HG03103 (cell line): ENCODE data around the gene ACP1.

Experiments
- ATAC-seq: cut with Tn5 transposase; IDR thresholded peaks from one replicate; pipeline ENCODE4 v1.9.1; 2021; ENCODE audit warnings: low read depth; ENCODE audit not compliant: unreplicated experiment

ACP1 gene

DNA sequence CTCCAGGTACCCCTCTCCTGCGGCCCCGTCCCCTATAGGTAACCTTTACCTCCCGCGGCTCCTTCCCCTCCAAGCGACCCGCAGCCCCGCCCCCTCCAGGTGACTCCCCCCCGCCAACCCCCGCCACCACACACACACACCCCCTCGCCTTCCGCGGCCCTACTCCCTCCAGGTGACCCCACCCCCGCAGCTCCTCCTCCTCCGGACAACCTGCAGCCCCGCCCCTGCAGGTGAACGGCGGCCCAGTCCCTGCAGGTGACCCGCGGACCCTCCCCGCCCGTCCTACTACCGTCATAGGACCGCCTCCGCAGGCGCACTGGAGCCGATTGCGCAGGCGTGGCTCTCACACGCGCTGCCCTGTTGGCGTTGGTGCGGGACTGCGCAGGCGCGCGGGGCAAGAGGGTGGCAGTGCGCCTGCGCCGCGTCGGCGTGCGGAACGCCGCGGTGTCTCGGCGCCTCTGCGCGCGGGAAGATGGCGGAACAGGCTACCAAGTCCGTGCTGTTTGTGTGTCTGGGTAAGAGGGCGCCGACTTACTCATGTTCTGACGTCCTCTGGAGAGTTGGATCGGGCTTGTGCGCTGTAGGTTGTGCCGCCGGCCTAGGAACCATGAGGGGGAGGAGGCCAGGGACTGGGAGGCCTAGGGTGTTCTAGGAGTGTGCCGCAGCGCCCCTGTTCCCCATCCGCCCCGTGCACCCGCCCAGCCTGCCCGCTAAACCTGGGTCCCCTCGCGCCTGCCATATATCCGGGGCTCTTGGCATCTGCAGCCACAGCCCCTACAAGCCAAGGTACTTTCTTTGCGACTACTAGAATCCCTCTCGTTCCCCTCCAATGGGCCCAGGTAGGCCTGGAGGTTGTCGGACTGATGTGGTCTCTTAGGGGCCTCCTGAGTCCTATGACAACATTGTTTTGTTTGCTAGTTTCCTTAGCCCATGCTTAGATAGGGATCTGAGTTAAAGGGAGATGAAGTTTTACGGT lies at the start of gene ACP1:
Gene ACP1, plus strand, starts transcription at position 455 of the 976 bp plus-strand sequence. Its CDS starts 18 bp downstream, at position 473.
- ATAC-seq, result peak; percentile 82

DNA sequence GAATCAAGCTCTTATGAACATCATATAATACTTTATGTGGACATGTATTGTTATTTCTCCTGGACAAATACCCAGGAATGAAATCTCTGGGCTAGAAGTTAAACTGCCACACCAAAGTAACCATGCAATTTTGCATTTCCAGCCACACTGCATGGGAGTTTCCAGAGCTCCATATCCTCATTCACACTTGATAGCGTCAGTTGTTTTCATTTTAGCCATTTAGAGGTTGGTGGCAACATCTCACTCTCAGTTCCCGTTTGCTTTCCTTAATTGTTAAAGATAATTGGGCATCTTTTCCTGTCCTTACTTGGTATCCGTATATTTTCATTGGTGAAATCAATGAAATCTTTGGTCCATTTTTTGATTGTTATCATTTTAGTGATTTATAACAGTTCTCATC lies 48.7 kb upstream of the ACP1 start:
- ATAC-seq, result no peak

DNA sequence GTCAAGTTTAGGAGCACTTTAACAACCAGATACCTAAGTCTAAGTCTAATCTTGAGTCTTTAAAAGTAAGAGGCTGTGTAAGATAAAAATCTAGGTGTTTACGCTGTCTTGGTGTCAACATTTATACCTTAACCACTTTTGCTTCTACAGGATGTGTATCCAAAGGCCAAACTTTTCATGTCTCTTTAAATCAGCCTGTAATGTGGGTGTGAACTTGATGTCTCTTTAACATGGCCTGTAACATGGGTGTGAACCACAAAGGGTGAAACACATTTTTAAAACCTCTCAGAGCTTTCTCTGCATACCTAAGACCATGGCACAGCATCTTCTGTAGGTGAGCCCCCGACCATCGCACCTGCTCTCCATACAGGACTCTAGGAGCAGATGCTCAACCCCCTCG lies 41.3 kb upstream of the ACP1 start:
- no peak for ATAC-seq

DNA sequence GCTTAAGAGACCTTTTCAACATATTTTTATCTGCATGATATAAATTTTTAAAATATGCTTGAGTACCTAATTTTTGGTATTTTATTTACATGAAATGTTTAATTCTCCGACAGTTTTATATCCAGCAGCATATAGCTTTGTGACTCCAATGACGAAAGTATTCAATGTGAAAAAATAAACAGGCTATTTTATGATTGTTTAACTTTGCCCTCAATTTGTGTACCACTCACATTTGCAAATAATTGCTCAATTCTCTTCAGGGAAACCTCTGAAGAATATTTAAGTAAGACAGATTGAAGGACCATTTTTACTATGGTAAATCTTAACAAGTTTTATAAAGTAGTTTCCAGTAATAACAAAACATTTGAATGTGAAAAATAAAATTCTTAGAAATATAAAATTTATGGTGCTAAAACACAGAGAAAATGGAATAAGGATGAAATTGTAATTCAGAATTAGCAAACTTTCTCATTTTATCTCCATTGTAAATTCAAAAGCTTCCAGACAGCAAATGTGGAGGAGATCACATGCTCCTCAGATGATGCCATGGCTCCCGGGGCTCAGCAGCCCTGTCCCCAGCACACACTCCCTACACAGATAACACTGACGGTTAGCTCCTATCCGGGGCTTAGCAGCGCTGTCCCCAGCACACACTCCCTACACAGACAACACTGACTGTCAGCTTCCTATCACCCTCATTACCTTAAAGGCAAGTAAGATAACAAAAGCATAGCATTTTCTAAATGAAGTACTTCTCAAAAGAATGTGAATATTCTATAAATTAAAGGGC lies 40.6 kb upstream of the ACP1 start:
- no peak for ATAC-seq

- ATAC-seq, result no peak
Observed at GRCh38 chr2:228115-228514, 36.6 kb upstream of the ACP1 start.

DNA sequence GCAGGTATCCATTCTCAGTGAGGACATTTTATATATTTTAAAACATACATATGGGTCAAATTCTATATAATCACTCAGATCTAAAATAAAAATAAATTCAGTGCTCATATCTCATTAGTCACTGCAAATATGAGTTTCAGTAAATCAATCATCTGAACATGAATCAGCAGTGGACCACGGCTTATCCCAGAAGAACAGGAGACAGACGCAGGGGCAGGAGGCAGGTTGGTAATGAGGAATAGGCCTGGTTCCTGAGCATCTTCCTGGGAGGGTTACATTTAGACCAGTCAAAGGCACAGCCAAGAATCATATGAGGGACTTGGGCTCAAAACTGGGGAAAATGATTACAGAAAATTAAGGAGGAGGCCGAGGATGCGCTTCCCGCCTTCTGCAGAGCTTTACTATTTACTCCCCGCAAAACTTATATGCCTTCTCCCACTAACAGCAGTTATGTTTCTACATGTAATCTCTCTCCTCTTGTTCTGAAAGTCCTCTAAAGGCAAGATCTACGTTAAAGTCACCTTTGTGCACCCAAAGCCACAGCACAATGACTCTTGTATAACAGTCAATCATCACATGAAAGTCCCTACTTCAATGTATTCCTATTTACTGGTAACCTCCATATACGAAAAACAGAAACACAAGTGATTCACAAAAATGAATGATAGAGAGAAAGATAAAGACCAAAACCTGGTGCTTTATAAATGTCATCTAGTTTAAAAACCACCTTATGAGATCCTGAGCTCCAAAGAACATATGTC lies 36.0 kb upstream of the ACP1 start:
- ATAC-seq, result no peak

GRCh38 chr2:231521-232185 lies 33.1 kb upstream of the ACP1 start:
- no peak for ATAC-seq

- ATAC-seq, result no peak
Observed at GRCh38 chr2:233030-233429, 31.7 kb upstream of the ACP1 start.

GRCh38 chr2:234421-234820 lies 30.3 kb upstream of the ACP1 start:
- ATAC-seq, result no peak

GRCh38 chr2:236993-237539 lies 27.7 kb upstream of the ACP1 start:
- ATAC-seq, result no peak

DNA sequence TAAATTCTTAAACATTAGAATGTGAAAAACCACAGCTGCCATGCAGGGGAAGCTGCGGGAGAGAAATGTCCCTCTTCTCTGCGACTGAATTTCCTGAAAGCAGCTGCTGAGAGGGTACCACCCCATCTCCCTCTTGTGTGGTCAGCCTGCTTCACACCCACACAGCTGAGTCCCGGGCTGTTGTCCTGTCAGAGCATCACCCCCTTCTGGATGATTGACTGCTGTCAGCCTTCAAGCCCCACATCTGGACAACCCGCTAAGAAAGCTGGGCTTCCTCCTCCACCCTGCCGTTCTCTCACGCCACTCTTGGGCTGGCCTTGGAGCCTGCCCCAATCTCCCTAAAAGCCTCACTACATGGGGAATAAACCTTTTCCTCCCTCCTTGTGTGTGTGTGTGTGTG lies 26.9 kb upstream of the ACP1 start:
- ATAC-seq, result no peak

- ATAC-seq, result no peak
Observed at GRCh38 chr2:238431-238830, 26.3 kb upstream of the ACP1 start.

- no peak for ATAC-seq
Observed at GRCh38 chr2:238869-239268, 25.9 kb upstream of the ACP1 start.

DNA sequence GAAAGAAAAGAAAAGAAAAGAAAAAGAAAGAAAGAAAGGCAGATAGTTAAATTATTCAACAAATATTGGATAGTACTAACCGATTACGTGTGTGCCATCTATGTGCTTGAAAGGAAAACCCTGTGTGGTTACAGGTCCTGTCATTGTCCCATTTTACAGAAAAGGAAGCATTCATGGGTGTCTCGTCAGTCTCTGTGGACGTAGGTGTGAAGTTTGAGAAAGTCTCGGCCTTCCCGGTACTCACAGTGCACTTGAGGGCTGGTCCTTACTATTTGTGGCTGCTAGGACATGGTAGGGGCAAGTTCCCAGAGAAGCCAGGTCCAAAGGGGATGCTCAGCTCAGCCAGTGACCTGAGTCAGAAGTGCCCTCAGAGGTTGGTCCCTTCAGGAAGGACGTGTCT lies 20.2 kb upstream of the ACP1 start:
- no peak for ATAC-seq

DNA sequence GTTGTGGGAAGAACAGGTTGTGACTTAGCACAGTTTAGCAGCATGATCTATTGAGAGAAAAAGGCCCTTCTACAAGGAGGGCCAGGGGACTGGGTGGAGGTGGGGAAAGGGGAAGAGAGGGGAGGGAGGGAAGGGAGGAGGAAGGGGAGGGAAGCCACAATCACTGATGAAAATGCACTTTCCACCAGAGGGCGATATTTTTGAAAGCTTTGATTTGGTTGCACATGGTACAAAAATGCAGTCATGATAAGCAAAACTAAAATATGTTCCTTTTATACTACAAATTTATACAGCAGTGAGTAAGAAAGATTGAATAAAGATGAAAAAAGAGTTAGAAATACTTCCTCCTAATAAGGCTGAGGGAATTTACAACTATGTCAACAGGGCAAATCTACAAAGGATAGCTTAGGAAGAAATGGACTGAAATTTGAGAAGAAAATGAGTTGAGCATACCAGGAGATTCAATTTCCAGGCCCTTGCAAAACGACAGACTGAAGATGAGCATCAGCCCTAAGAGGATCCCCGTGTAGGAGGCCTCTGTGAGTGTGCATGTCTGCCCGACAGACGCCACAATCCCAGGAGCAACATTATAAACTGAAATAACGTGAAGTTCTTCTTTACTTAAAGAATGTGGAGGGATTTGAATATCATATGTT lies 18.1 kb upstream of the ACP1 start:
- no peak for ATAC-seq

- ATAC-seq, result no peak
Observed at GRCh38 chr2:248724-249123, 16.0 kb upstream of the ACP1 start.

- ATAC-seq, result no peak
Observed at GRCh38 chr2:249538-250042, 15.2 kb upstream of the ACP1 start.

- no peak for ATAC-seq
Observed at GRCh38 chr2:252001-252602, 12.6 kb upstream of the ACP1 start.

- ATAC-seq, result no peak
Observed at GRCh38 chr2:253202-253638, 11.5 kb upstream of the ACP1 start.
